ENCODE results near the gene TBC1D4. TPM values are rescaled to one million over a fixed set of nuclear protein-coding genes. Genes with fewer than 3 reads are reported as not detected.

Gene TBC1D4
- total RNA-seq, 1 experiment from 2014 or later, result 177 TPM

DNA sequence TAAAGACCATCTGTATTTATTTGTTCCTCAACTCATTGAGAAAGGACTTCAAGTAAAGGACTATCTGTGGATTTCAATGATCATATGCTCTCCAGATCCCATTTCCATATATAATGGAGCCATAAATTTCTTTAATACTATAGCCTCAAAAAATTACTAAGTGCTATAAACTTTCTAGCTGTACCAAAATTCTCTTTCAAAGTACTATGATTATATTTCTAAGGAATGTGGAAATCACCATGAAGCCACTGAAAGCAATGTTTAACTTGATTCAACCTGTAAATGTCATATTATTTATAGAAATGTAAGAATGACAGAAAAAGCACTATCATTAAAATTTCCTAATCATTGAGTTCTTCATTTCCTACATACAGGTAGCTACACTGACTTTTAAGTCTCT is 20.7 kb downstream of the TBC1D4 start:
- intact Hi-C loops (cut with micrococcal nuclease; ENCODE audit: unreplicated experiment), result no loop called here
- no peak for DNase-seq
- Histone ChIP-seq H3K4me3 (ENCODE audit: low read depth, low read length) (no peak overlapping the region), H3K4me1 (peaks cover 13% of the 10 kb centered on the region), H3K27me3 (replicated peaks; ENCODE audit: control insufficient read depth, insufficient read depth, low read length) (no peaks in the 10 kb centered on the region), H3K9me3 (no peaks in the 10 kb centered on the region), H3K36me3 (ENCODE audit: control insufficient read depth, insufficient read depth, low read length) (peaks cover 3% of the 10 kb centered on the region)
- POLR2A ChIA-PET, result no interaction called here
- Mint-ChIP-seq H3K4me1 (ENCODE audit: low read depth, unreplicated experiment) (peaks cover 36% of the 10 kb centered on the region), H3K9me3 (ENCODE audit: unreplicated experiment) (peaks cover 10% of the 10 kb centered on the region), H3K27ac (ENCODE audit: unreplicated experiment) (no peak overlapping the region), H3K27me3 (ENCODE audit: insufficient read depth, unreplicated experiment) (no peaks in the 10 kb centered on the region), H3K36me3 (ENCODE audit: insufficient read depth, unreplicated experiment) (peaks cover 63% of the 10 kb centered on the region), H3K4me3 (ENCODE audit: unreplicated experiment) (no peak overlapping the region)
- TF ChIP-seq, protein P1, sequence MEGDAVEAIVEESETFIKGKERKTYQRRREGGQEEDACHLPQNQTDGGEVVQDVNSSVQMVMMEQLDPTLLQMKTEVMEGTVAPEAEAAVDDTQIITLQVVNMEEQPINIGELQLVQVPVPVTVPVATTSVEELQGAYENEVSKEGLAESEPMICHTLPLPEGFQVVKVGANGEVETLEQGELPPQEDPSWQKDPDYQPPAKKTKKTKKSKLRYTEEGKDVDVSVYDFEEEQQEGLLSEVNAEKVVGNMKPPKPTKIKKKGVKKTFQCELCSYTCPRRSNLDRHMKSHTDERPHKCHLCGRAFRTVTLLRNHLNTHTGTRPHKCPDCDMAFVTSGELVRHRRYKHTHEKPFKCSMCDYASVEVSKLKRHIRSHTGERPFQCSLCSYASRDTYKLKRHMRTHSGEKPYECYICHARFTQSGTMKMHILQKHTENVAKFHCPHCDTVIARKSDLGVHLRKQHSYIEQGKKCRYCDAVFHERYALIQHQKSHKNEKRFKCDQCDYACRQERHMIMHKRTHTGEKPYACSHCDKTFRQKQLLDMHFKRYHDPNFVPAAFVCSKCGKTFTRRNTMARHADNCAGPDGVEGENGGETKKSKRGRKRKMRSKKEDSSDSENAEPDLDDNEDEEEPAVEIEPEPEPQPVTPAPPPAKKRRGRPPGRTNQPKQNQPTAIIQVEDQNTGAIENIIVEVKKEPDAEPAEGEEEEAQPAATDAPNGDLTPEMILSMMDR (IDR thresholded peaks at IDR 0.05; ENCODE audit: insufficient read depth in 1 of 2, low read depth in 1 of 2, low read length in 1 of 2, severe bottlenecking in 1 of 2, unreplicated experiment in 1 of 2), result no peak
- no TSS peak for BruUV-seq (replicated peaks)
- CTCF ChIA-PET, result no interaction called here

DNA sequence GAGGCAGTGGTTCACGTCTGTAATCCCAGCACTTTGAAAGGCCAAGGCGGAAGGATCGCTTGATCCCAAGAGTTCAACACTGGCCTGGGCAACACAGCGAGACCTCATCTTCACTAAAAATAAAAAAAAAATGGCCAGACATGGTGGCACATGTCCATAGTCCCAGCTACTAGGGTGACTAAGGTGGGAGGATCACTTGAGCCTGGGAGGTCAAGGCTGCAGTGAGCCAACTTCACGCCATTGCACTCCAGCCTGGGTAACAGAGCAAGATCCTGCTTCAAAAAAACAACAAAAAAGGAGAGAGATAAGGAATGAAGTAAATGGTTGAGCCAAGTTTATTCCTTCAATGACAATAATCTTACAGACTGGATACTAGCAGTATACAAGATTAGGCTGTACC is 21.3 kb downstream of the TBC1D4 start:
- POLR2A ChIA-PET, result no interaction called here
- H3K4me1 ChIP-seq, result peaks cover 6% of the 10 kb centered on the region
- no peaks in the 10 kb centered on the region for H3K27me3 Mint-ChIP-seq (ENCODE audit: insufficient read depth, unreplicated experiment)
- peaks cover 37% of the 10 kb centered on the region for H3K4me1 Mint-ChIP-seq (ENCODE audit: low read depth, unreplicated experiment)
- no peak overlapping the region for H3K4me3 ChIP-seq (ENCODE audit: low read depth, low read length)
- no peak for DNase-seq
- peak overlapping the region; percentile 9 for H3K27ac Mint-ChIP-seq (ENCODE audit: unreplicated experiment)
- peaks cover 57% of the 10 kb centered on the region for H3K36me3 Mint-ChIP-seq (ENCODE audit: insufficient read depth, unreplicated experiment)
- CTCF ChIA-PET, result no interaction called here
- peaks cover 10% of the 10 kb centered on the region for H3K9me3 Mint-ChIP-seq (ENCODE audit: unreplicated experiment)
- BruUV-seq (replicated peaks), result no TSS peak
- intact Hi-C loops (cut with micrococcal nuclease; ENCODE audit: unreplicated experiment), result no loop called here
- H3K9me3 ChIP-seq, result no peaks in the 10 kb centered on the region
- TF ChIP-seq, protein P1 (IDR thresholded peaks at IDR 0.05; ENCODE audit: insufficient read depth in 1 of 2, low read depth in 1 of 2, low read length in 1 of 2, severe bottlenecking in 1 of 2, unreplicated experiment in 1 of 2), result no peak
- peaks cover 3% of the 10 kb centered on the region for H3K36me3 ChIP-seq (ENCODE audit: control insufficient read depth, insufficient read depth, low read length)
- no peak overlapping the region for H3K4me3 Mint-ChIP-seq (ENCODE audit: unreplicated experiment)
- no peaks in the 10 kb centered on the region for H3K27me3 ChIP-seq (replicated peaks; ENCODE audit: control insufficient read depth, insufficient read depth, low read length)

DNA sequence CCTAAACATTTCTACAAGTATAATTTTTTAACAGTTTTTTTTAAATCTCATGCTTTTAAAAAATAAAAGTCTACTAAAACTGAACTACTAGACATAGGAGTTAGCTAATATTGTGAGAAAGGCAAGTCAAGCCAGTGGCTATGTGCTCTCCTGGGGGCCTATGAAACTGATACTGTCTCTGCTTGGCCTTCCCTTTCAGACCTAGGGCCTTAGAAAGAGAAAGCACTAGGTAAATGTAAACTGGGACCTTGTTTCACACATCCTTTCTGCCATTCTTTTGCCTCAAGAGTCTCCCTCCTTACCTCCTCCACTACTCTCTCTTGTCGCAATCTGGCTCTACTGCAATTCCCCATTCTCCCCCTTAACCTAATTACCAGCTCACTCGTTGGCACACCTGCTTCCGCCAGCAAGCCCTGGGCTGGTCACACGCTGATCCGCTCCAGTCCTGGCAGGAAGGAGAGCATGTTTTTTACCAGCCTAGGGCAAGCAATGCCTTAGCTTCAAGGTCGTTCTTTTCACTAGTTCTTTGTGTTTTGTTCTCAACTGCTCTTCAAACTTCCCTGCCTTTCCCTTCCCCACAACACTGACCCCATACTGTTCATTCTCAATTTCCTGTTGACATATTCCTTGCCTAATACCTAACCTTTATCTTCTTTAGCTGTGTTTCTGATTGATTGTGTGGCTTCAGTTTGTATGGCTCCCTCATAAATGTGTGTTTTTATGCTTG is 23.1 kb downstream of the TBC1D4 start:
- no peaks in the 10 kb centered on the region; the same call in 1 of the 2 replicates for H3K36me3 ChIP-seq (ENCODE audit: control insufficient read depth, insufficient read depth, low read length)
- H3K9me3 Mint-ChIP-seq (ENCODE audit: unreplicated experiment), result peaks cover 10% of the 10 kb centered on the region
- no peaks in the 10 kb centered on the region for H3K27me3 Mint-ChIP-seq (ENCODE audit: insufficient read depth, unreplicated experiment)
- H3K27me3 ChIP-seq (replicated peaks; ENCODE audit: control insufficient read depth, insufficient read depth, low read length), result no peaks in the 10 kb centered on the region
- CTCF ChIA-PET, result interaction anchor here (0.5 kb wide), 1 partner anchor 19 kb away, joined by 3 read pairs; no protein-coding TSS in a partner anchor
- peak overlapping the region; percentile 11 for H3K27ac Mint-ChIP-seq (ENCODE audit: unreplicated experiment)
- H3K4me1 Mint-ChIP-seq (ENCODE audit: low read depth, unreplicated experiment), result peaks cover 38% of the 10 kb centered on the region
- TF ChIP-seq, protein P1 (IDR thresholded peaks at IDR 0.05; ENCODE audit: insufficient read depth in 1 of 2, low read depth in 1 of 2, low read length in 1 of 2, severe bottlenecking in 1 of 2, unreplicated experiment in 1 of 2), result no peak
- peaks cover 45% of the 10 kb centered on the region for H3K36me3 Mint-ChIP-seq (ENCODE audit: insufficient read depth, unreplicated experiment)
- H3K4me3 ChIP-seq (ENCODE audit: low read depth, low read length), result no peak overlapping the region
- POLR2A ChIA-PET, result no interaction called here
- no peak for DNase-seq
- no peak overlapping the region for H3K4me3 Mint-ChIP-seq (ENCODE audit: unreplicated experiment)
- H3K4me1 ChIP-seq, result no peaks in the 10 kb centered on the region
- no peaks in the 10 kb centered on the region for H3K9me3 ChIP-seq
- intact Hi-C loops (cut with micrococcal nuclease; ENCODE audit: unreplicated experiment), result no loop called here
- BruUV-seq (replicated peaks), result no TSS peak
